ENCODE data around the gene HMGN4.
"Not testable (repeated sequence)": the region's sequence is repeated elsewhere in the genome, so short reads cannot be mapped to it uniquely, and the experiment has no call there.

Gene HMGN4

GRCh38 chr6:26543953-26544352 is 5.8 kb downstream of the HMGN4 start:
- no peak overlapping the region for H3K4me2 ChIP-seq (ENCODE audit: low read depth, low read length)
- no peak for DNase-seq
- no peaks in the 10 kb centered on the region for H3K27me3 ChIP-seq (replicated peaks; ENCODE audit: insufficient read depth, low read length)
- H3K9me3 ChIP-seq (replicated peaks; ENCODE audit: insufficient read depth, low read length), result no peaks in the 10 kb centered on the region
- peaks cover 6% of the 10 kb centered on the region; the same call in 1 of the 2 replicates for H3K4me1 ChIP-seq (ENCODE audit: low read length)
- 0 out of 2 replicates have a peak, but pooled peaks cover 10% of the 10 kb centered on the region for H3K36me3 ChIP-seq (replicated peaks; ENCODE audit: insufficient read depth, low read length)
- H2AFZ ChIP-seq (ENCODE audit: low read length), result no peak overlapping the region
- no peaks in the 10 kb centered on the region for H4K20me1 ChIP-seq (ENCODE audit: insufficient read depth, low read length)
- no peak overlapping the region for H3K9ac ChIP-seq (ENCODE audit: low read length)
- H3K4me3 ChIP-seq (ENCODE audit: low read length), result no peak overlapping the region
- peaks cover 47% of the 10 kb centered on the region for H3K79me2 ChIP-seq (ENCODE audit: low read length)
- H3F3A ChIP-seq (ENCODE audit: insufficient read depth, low read length), result 0 out of 2 replicates have a peak, but pooled peaks cover under 1% of the 10 kb centered on the region
- no peak for TF ChIP-seq EZH2phosphoT487 (IDR thresholded peaks at IDR 0.05; ENCODE audit: low read length)
- TF ChIP-seq, protein P1, sequence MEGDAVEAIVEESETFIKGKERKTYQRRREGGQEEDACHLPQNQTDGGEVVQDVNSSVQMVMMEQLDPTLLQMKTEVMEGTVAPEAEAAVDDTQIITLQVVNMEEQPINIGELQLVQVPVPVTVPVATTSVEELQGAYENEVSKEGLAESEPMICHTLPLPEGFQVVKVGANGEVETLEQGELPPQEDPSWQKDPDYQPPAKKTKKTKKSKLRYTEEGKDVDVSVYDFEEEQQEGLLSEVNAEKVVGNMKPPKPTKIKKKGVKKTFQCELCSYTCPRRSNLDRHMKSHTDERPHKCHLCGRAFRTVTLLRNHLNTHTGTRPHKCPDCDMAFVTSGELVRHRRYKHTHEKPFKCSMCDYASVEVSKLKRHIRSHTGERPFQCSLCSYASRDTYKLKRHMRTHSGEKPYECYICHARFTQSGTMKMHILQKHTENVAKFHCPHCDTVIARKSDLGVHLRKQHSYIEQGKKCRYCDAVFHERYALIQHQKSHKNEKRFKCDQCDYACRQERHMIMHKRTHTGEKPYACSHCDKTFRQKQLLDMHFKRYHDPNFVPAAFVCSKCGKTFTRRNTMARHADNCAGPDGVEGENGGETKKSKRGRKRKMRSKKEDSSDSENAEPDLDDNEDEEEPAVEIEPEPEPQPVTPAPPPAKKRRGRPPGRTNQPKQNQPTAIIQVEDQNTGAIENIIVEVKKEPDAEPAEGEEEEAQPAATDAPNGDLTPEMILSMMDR (IDR thresholded peaks at IDR 0.05; ENCODE audit: low read length), result peak; percentile 38
- no peaks in the 10 kb centered on the region for H3K9me2 ChIP-seq (replicated peaks; ENCODE audit: insufficient read depth, low read length)
- H3K27ac ChIP-seq (ENCODE audit: low read length), result no peak overlapping the region

- Histone ChIP-seq H3K4me3 (ENCODE audit: low read length) (no peak overlapping the region), H3K79me2 (ENCODE audit: low read length) (peaks cover 42% of the 10 kb centered on the region), H3K4me2 (ENCODE audit: low read depth, low read length) (no peak overlapping the region), H2AFZ (ENCODE audit: low read length) (no peak overlapping the region), H3K27me3 (replicated peaks; ENCODE audit: insufficient read depth, low read length) (no peaks in the 10 kb centered on the region), H3K4me1 (ENCODE audit: low read length) (peaks cover 6% of the 10 kb centered on the region; the same call in 1 of the 2 replicates), H3F3A (ENCODE audit: insufficient read depth, low read length) (no peaks in the 10 kb centered on the region), H3K9ac (ENCODE audit: low read length) (no peak overlapping the region), H4K20me1 (ENCODE audit: insufficient read depth, low read length) (no peaks in the 10 kb centered on the region), H3K36me3 (replicated peaks; ENCODE audit: insufficient read depth, low read length) (0 out of 2 replicates have a peak, but pooled peaks cover 10% of the 10 kb centered on the region), H3K27ac (ENCODE audit: low read length) (no peak overlapping the region), H3K9me3 (replicated peaks; ENCODE audit: insufficient read depth, low read length) (no peaks in the 10 kb centered on the region), H3K9me2 (replicated peaks; ENCODE audit: insufficient read depth, low read length) (no peaks in the 10 kb centered on the region)
- no peak for TF ChIP-seq EZH2phosphoT487 (IDR thresholded peaks at IDR 0.05; ENCODE audit: low read length)
- TF ChIP-seq EZH2 (optimal IDR thresholded peaks at IDR 0.05; ENCODE audit: low read depth, low read length), result no peak
- TF ChIP-seq, protein P1 (IDR thresholded peaks at IDR 0.05; ENCODE audit: low read length), result no peak
- DNase-seq, result no peak
Observed at GRCh38 chr6:26544473-26544872, 6.3 kb downstream of the HMGN4 start.

DNA sequence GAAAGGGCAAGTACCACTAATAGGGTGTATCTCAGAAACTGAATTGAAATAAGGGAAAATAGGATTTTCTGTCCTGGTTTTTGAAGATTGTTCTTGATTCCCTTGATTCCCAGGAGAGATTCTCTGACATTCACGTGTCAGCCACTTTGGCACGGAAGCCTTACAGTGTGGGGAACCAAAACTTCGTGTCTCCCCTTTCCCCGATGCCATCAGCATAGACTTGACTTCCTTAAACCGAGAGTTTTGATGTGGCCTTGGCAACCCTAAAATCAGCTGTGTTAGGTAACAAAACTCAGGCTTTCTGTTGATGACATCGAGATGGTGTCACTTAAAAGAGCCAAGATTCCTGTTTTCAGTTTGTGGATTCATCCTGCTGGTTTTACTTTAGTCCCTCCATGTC is 7.5 kb downstream of the HMGN4 start:
- no peak overlapping the region for H3K4me3 ChIP-seq (ENCODE audit: low read length)
- no peak overlapping the region for H3K9ac ChIP-seq (ENCODE audit: low read length)
- 0 out of 2 replicates have a peak, but pooled peaks cover 10% of the 10 kb centered on the region for H3K36me3 ChIP-seq (replicated peaks; ENCODE audit: insufficient read depth, low read length)
- no peak overlapping the region for H3K4me2 ChIP-seq (ENCODE audit: low read depth, low read length)
- peaks cover 32% of the 10 kb centered on the region for H3K79me2 ChIP-seq (ENCODE audit: low read length)
- H3F3A ChIP-seq (ENCODE audit: insufficient read depth, low read length), result no peaks in the 10 kb centered on the region
- no peak overlapping the region for H2AFZ ChIP-seq (ENCODE audit: low read length)
- no peaks in the 10 kb centered on the region for H3K9me2 ChIP-seq (replicated peaks; ENCODE audit: insufficient read depth, low read length)
- H4K20me1 ChIP-seq (ENCODE audit: insufficient read depth, low read length), result no peaks in the 10 kb centered on the region
- no peaks in the 10 kb centered on the region for H3K4me1 ChIP-seq (ENCODE audit: low read length)
- H3K27me3 ChIP-seq (replicated peaks; ENCODE audit: insufficient read depth, low read length), result no peaks in the 10 kb centered on the region
- TF ChIP-seq EZH2 (optimal IDR thresholded peaks at IDR 0.05; ENCODE audit: low read depth, low read length), result no peak
- no peaks in the 10 kb centered on the region for H3K9me3 ChIP-seq (replicated peaks; ENCODE audit: insufficient read depth, low read length)
- DNase-seq, result no peak
- H3K27ac ChIP-seq (ENCODE audit: low read length), result no peak overlapping the region

GRCh38 chr6:26547363-26547762 is 9.2 kb downstream of the HMGN4 start:
- H2AFZ ChIP-seq (ENCODE audit: low read length); DNase-seq: not testable (repeated sequence)

More at GRCh38 chr6:26547363-26547762, 9.2 kb downstream of the HMGN4 start:
- Histone ChIP-seq H3K79me2 (ENCODE audit: low read length) (peaks cover 15% of the 10 kb centered on the region), H3K36me3 (replicated peaks; ENCODE audit: insufficient read depth, low read length) (0 out of 2 replicates have a peak, but pooled peaks cover 10% of the 10 kb centered on the region)
- H3K9ac ChIP-seq (ENCODE audit: low read length); H4K20me1 ChIP-seq (ENCODE audit: insufficient read depth, low read length); H3K27me3 ChIP-seq (replicated peaks; ENCODE audit: insufficient read depth, low read length); H3F3A ChIP-seq (ENCODE audit: insufficient read depth, low read length); H3K9me2 ChIP-seq (replicated peaks; ENCODE audit: insufficient read depth, low read length); H3K4me3 ChIP-seq (ENCODE audit: low read length); H3K27ac ChIP-seq (ENCODE audit: low read length); H3K4me2 ChIP-seq (ENCODE audit: low read depth, low read length); H3K4me1 ChIP-seq (ENCODE audit: low read length); H3K9me3 ChIP-seq (replicated peaks; ENCODE audit: insufficient read depth, low read length): not testable (repeated sequence)
